HEK293 (cell line): ENCODE results near the gene ACSF2.

ENCODE experiments used
- CTCF ChIP-seq: fragments of 450-650 bp; formaldehyde crosslinking; IDR thresholded peaks from 2 replicates; pipeline ENCODE4 v1.5.1; 2016; ENCODE audit warnings: missing biosample characterization, missing genetic modification characterization
- YY1 ChIP-seq: fragments of 450-650 bp; formaldehyde crosslinking; IDR thresholded peaks from 2 replicates; pipeline ENCODE4 v1.5.1; 2018; ENCODE audit warnings: missing biosample characterization, missing genetic modification characterization
- ZBTB44 ChIP-seq: fragments of 450-650 bp; IDR thresholded peaks from 2 replicates; pipeline ENCODE4 v1.5.1; 2018; ENCODE audit warnings: missing biosample characterization, mild to moderate bottlenecking, missing genetic modification characterization
- ZNF114 ChIP-seq: fragments of 450-650 bp; formaldehyde crosslinking; IDR thresholded peaks from 2 replicates; pipeline ENCODE4 v1.5.0; 2017; ENCODE audit warnings: missing biosample characterization, missing genetic modification characterization
- ZNF2 ChIP-seq: fragments of 450-650 bp; formaldehyde crosslinking; IDR thresholded peaks from 2 replicates; pipeline ENCODE4 v1.5.1; 2016; ENCODE audit warnings: missing biosample characterization, missing genetic modification characterization
- ZNF274 ChIP-seq, 2 experiments: fragments of 200-500 bp in 1 of 2; fragments of 450-650 bp in 1 of 2; sonication (Bioruptor generic) in 1 of 2; formaldehyde crosslinking in 1 of 2; IDR thresholded peaks; 2 replicates each; pipeline versions ENCODE4 v1.5.1 to v1.6.1; 2014 to 2016; ENCODE audit warnings: borderline replicate concordance in 1 of 2, inconsistent platforms in 1 of 2, low read length in 1 of 2, missing biosample characterization in 1 of 2, missing genetic modification characterization in 1 of 2
- ZNF747 ChIP-seq: fragments of 450-650 bp; formaldehyde crosslinking; IDR thresholded peaks from 2 replicates; pipeline ENCODE4 v1.5.1; 2016; ENCODE audit warnings: missing biosample characterization, missing genetic modification characterization
- ZNF843 ChIP-seq: fragments of 450-650 bp; formaldehyde crosslinking; IDR thresholded peaks from 2 replicates; pipeline ENCODE4 v1.5.1; 2016; ENCODE audit warnings: missing biosample characterization, missing genetic modification characterization
- TF ChIP-seq, protein P1 (sequence below): fragments of 450-650 bp; formaldehyde crosslinking; IDR thresholded peaks from 2 replicates; pipeline ENCODE4 v1.5.1; 2016; ENCODE audit warnings: missing biosample characterization, missing genetic modification characterization
- TF ChIP-seq, protein P2 (sequence below): fragments of 450-650 bp; formaldehyde crosslinking; IDR thresholded peaks from 2 replicates; pipeline ENCODE4 v1.5.1; 2017; ENCODE audit warnings: missing biosample characterization, missing genetic modification characterization

GRCh38 chr17:50472286-50472685, 46.3 kb downstream of the ACSF2 start:
- TF ChIP-seq CTCF (tag by site-specific recombination) (no peak), ZNF274 (IDR thresholded peaks at IDR 0.05; ENCODE audit: low read length) (no peak), ZNF274 (tag by site-specific recombination; IDR thresholded peaks at IDR 0.05; ENCODE audit: borderline replicate concordance) (no peak), ZNF114 (tag by site-specific recombination) (no peak), ZNF747 (tag by site-specific recombination) (no peak), YY1 (tag by site-specific recombination) (no peak), ZNF2 (tag by site-specific recombination) (no peak), ZNF843 (tag by site-specific recombination) (no peak), ZBTB44 (tag by site-specific recombination) (no peak)
- TF ChIP-seq, protein P1, sequence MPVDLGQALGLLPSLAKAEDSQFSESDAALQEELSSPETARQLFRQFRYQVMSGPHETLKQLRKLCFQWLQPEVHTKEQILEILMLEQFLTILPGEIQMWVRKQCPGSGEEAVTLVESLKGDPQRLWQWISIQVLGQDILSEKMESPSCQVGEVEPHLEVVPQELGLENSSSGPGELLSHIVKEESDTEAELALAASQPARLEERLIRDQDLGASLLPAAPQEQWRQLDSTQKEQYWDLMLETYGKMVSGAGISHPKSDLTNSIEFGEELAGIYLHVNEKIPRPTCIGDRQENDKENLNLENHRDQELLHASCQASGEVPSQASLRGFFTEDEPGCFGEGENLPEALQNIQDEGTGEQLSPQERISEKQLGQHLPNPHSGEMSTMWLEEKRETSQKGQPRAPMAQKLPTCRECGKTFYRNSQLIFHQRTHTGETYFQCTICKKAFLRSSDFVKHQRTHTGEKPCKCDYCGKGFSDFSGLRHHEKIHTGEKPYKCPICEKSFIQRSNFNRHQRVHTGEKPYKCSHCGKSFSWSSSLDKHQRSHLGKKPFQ (tag by site-specific recombination): no peak
- TF ChIP-seq, protein P2, sequence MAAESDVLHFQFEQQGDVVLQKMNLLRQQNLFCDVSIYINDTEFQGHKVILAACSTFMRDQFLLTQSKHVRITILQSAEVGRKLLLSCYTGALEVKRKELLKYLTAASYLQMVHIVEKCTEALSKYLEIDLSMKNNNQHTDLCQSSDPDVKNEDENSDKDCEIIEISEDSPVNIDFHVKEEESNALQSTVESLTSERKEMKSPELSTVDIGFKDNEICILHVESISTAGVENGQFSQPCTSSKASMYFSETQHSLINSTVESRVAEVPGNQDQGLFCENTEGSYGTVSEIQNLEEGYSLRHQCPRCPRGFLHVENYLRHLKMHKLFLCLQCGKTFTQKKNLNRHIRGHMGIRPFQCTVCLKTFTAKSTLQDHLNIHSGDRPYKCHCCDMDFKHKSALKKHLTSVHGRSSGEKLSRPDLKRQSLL: no peak
